CD4-positive, alpha-beta T cell treated with Interleukin-4 for 1 hour (primary cell): ENCODE measurements around the gene VEZF1.

Experiments
- DNase-seq, 2 donors: peaks; one replicate each; pipeline ENCODE4 v3.0.0-alpha.2; 2020 to 2022

Gene VEZF1

GRCh38 chr17:57927048-57927723 lies 60.9 kb downstream of the VEZF1 start:
- DNase-seq: no peak

- DNase-seq: no peak
These were observed 61.4 kb downstream of the VEZF1 start for GRCh38 chr17:57926723-57927047.

GRCh38 chr17:57925361-57925990 lies 62.6 kb downstream of the VEZF1 start:
- DNase-seq: no peak

GRCh38 chr17:57924677-57925076 lies 63.4 kb downstream of the VEZF1 start:
- DNase-seq: no peak
